ENCODE data around the gene MED12L.
"Not testable (repeated sequence)": the region's sequence is repeated elsewhere in the genome, so short reads cannot be mapped to it uniquely, and the experiment has no call there.

MED12L gene

GRCh38 chr3:151085227-151085888, at the start of gene MED12L:
TSS of gene MED12L (plus strand) at chr3:151085664. CDS start at chr3:151086927, 1,263 bp downstream.
- FAIRE-seq = no peak
- no peak for DNase-seq (ENCODE audit: low spot score)

- FAIRE-seq (peak; percentile 82), DNase-seq (ENCODE audit: low spot score) (peak; percentile 88)
These were observed 47.6 kb upstream of the MED12L start for GRCh38 chr3:151037746-151038477.

- FAIRE-seq = no peak
- DNase-seq (ENCODE audit: low spot score) = no peak
These were observed 40.8 kb upstream of the MED12L start for GRCh38 chr3:151044706-151045105.

- no peak for DNase-seq (ENCODE audit: low spot score)
- no peak for FAIRE-seq
These were observed 37.8 kb upstream of the MED12L start for GRCh38 chr3:151047636-151048035.

- DNase-seq (ENCODE audit: low spot score) (no peak), FAIRE-seq (no peak)
These were observed 33.9 kb upstream of the MED12L start for GRCh38 chr3:151051533-151051932.

GRCh38 chr3:151052346-151052745, 33.1 kb upstream of the MED12L start:
- FAIRE-seq = no peak
- no peak for DNase-seq (ENCODE audit: low spot score)

GRCh38 chr3:151052756-151053155, 32.7 kb upstream of the MED12L start:
- DNase-seq (ENCODE audit: low spot score) (no peak), FAIRE-seq (no peak)

- no peak for FAIRE-seq
- DNase-seq (ENCODE audit: low spot score) = no peak
These were observed 26.7 kb upstream of the MED12L start for GRCh38 chr3:151058740-151059139.

- DNase-seq (ENCODE audit: low spot score) = no peak
- FAIRE-seq = no peak
These were observed 22.9 kb upstream of the MED12L start for GRCh38 chr3:151062611-151063010.

GRCh38 chr3:151067158-151067557, 18.3 kb upstream of the MED12L start:
- no peak for DNase-seq (ENCODE audit: low spot score)

GRCh38 chr3:151072842-151073241, 12.6 kb upstream of the MED12L start:
- not testable (repeated sequence) for FAIRE-seq; DNase-seq (ENCODE audit: low spot score)

More at GRCh38 chr3:151067158-151067557, 18.3 kb upstream of the MED12L start:
- no peak for FAIRE-seq

GRCh38 chr3:151074256-151074655, 11.2 kb upstream of the MED12L start:
- FAIRE-seq (no peak), DNase-seq (ENCODE audit: low spot score) (no peak)

- DNase-seq (ENCODE audit: low spot score) (no peak), FAIRE-seq (no peak)
These were observed 9.4 kb upstream of the MED12L start for GRCh38 chr3:151075869-151076562.

- no peak for FAIRE-seq
- no peak for DNase-seq (ENCODE audit: low spot score)
These were observed 8.8 kb upstream of the MED12L start for GRCh38 chr3:151076626-151077025.

- FAIRE-seq; DNase-seq (ENCODE audit: low spot score): not testable (repeated sequence)
These were observed 4.4 kb upstream of the MED12L start for GRCh38 chr3:151081082-151081481.

- DNase-seq (ENCODE audit: low spot score) = no peak
These were observed 2.3 kb upstream of the MED12L start for GRCh38 chr3:151082880-151083838.

GRCh38 chr3:151084893-151085226, 604 bp upstream of the MED12L start:
- no peak for DNase-seq (ENCODE audit: low spot score)
- FAIRE-seq = no peak

More at GRCh38 chr3:151082880-151083838, 2.3 kb upstream of the MED12L start:
- no peak for FAIRE-seq

- FAIRE-seq = no peak
These were observed 522 bp downstream of the MED12L start for GRCh38 chr3:151085889-151086483.

GRCh38 chr3:151086484-151087456, 1.3 kb downstream of the MED12L start:
- no peak for FAIRE-seq
- no peak for DNase-seq (ENCODE audit: low spot score)

More at GRCh38 chr3:151085889-151086483, 522 bp downstream of the MED12L start:
- DNase-seq (ENCODE audit: low spot score) = no peak
